ENCODE measurements around the gene TSHZ2. TPM values are rescaled to one million over a fixed set of nuclear protein-coding genes. Genes with fewer than 3 reads are reported as not detected.

Gene TSHZ2
- polyA plus RNA-seq, 1 donor, result 10.7 TPM

DNA sequence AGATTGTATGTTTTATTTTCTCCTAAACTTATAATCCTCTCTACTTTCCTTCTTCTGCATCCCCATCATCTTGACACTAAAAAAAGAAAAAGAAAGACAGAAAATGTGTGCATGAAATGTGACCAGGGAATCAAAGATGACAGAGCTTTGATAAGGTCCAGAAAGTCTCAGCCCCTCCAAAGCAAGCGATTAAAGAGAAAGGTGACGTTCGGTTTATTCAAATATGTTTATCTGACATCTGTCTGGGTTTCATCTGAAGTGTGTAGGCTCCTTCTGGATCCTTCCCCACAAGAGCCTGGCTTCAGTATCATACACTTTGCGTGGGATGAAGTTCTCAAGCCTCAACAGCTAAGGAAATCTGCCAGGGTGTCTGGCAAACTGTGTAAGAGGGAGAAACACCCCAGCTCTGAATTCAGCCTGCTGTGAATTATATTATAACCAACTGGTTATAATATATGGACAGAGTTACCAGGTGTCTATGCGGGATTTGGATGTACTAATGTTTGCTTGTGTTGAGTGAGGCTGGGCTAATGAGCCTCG lies 358.5 kb downstream of the TSHZ2 start:
- Histone ChIP-seq H3K4me1 (ENCODE audit: control insufficient read depth, insufficient read depth, low read length) (no peaks in the 10 kb centered on the region), H3K27ac (ENCODE audit: low read length) (no peak overlapping the region), H3K9me3 (ENCODE audit: control insufficient read depth, low read depth, low read length) (no peaks in the 10 kb centered on the region), H3K27me3 (ENCODE audit: control insufficient read depth, insufficient read depth, low read length) (no peaks in the 10 kb centered on the region), H3K4me3 (ENCODE audit: low read length) (no peak overlapping the region), H3K36me3 (ENCODE audit: control insufficient read depth, insufficient read depth, low read length) (no peaks in the 10 kb centered on the region)
- WGBS (ENCODE audit: insufficient coverage, low lambda C conversion rate), result 80% methylated on average over 1 of the region's 6 CpGs
- DNase-seq, result no peak

- no peaks in the 10 kb centered on the region for H3K9me3 ChIP-seq (ENCODE audit: control insufficient read depth, low read depth, low read length)
- H3K4me1 ChIP-seq (ENCODE audit: control insufficient read depth, insufficient read depth, low read length), result no peaks in the 10 kb centered on the region
- H3K27ac ChIP-seq (ENCODE audit: low read length), result no peak overlapping the region
- 80% methylated on average over 1 of the region's 12 CpGs for WGBS (ENCODE audit: insufficient coverage, low lambda C conversion rate)
- no peaks in the 10 kb centered on the region for H3K36me3 ChIP-seq (ENCODE audit: control insufficient read depth, insufficient read depth, low read length)
- no peak overlapping the region for H3K4me3 ChIP-seq (ENCODE audit: low read length)
- no peaks in the 10 kb centered on the region for H3K27me3 ChIP-seq (ENCODE audit: control insufficient read depth, insufficient read depth, low read length)
- DNase-seq, result peak in 1 of 2 donors; percentile 9
Observed at GRCh38 chr20:53331151-53331973, 359.2 kb downstream of the TSHZ2 start.

DNA sequence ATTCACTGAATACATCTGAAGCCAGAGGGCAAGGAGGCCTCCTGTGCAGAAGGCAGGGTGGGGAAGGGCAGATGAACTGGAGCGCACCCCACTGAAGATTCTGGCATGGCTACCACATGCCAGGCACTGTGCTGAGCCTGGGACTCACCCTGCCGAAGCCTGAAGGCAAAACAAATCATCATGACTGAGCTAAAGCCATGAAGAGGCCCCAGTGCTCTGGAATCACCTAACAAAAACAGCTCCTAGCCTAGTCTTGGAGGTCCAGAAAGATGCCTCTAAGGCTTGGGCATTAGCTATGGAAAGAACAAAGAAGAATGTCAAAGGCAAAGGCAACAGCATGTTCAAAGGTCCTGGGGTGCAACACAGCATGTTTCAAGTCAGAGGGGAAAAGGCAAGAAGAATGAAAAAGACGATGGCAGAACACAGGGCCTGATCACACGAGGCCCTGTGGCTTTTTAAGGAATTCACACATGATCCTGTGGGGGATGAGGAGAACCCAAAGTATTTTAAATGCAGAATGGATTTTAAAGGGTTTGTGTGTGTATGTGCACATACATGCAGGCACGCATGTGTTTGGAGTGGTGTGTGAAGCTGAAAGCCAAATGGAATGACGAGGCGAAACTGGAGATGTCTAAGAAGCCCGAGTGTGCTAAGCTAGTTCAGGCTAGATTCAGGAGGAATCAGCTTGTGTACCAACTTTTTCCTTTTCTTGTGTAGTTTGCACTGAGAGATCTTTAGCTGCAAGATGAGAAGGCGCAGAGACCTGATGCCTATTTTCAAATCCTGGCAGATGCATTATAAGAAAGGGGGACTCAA lies 360.1 kb downstream of the TSHZ2 start:
- no peaks in the 10 kb centered on the region for H3K27me3 ChIP-seq (ENCODE audit: control insufficient read depth, insufficient read depth, low read length)
- H3K27ac ChIP-seq (ENCODE audit: low read length), result no peak overlapping the region
- no peaks in the 10 kb centered on the region for H3K36me3 ChIP-seq (ENCODE audit: control insufficient read depth, insufficient read depth, low read length)
- no CpG with 5 or more reads among the region's 9 CpGs for WGBS (ENCODE audit: insufficient coverage, low lambda C conversion rate)
- no peaks in the 10 kb centered on the region for H3K9me3 ChIP-seq (ENCODE audit: control insufficient read depth, low read depth, low read length)
- H3K4me3 ChIP-seq (ENCODE audit: low read length), result no peak overlapping the region
- no peak for DNase-seq
- no peaks in the 10 kb centered on the region for H3K4me1 ChIP-seq (ENCODE audit: control insufficient read depth, insufficient read depth, low read length)

DNA sequence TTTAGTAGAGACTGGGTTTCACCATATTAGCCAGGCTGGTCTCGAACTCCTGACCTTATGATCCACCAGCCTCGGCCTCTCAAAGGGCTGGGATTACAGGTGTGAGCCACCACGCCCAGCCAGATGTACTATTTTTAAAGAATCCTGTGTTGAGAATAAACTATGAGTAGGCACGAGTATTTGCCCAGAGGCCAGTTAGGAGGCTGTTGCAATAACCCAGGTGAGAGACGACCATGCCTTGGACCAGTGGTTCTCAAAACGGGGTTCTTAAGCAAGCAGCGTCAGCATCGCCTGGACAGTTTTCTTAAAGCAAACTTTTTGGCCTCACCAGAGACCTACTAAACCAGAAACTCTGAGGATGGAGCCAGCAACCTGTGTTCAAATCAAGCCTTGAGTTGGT lies 362.7 kb downstream of the TSHZ2 start:
- Histone ChIP-seq H3K27me3 (ENCODE audit: control insufficient read depth, insufficient read depth, low read length) (no peaks in the 10 kb centered on the region), H3K36me3 (ENCODE audit: control insufficient read depth, insufficient read depth, low read length) (no peaks in the 10 kb centered on the region), H3K27ac (ENCODE audit: low read length) (no peak overlapping the region), H3K4me3 (ENCODE audit: low read length) (no peak overlapping the region), H3K4me1 (ENCODE audit: control insufficient read depth, insufficient read depth, low read length) (no peaks in the 10 kb centered on the region), H3K9me3 (ENCODE audit: control insufficient read depth, low read depth, low read length) (no peaks in the 10 kb centered on the region)
- WGBS (ENCODE audit: insufficient coverage, low lambda C conversion rate), result no CpG with 5 or more reads among the region's 8 CpGs
- no peak for DNase-seq

GRCh38 chr20:53335555-53335954 lies 363.4 kb downstream of the TSHZ2 start:
- Histone ChIP-seq H3K27me3 (ENCODE audit: control insufficient read depth, insufficient read depth, low read length) (no peaks in the 10 kb centered on the region), H3K4me3 (ENCODE audit: low read length) (no peak overlapping the region), H3K4me1 (ENCODE audit: control insufficient read depth, insufficient read depth, low read length) (no peaks in the 10 kb centered on the region), H3K36me3 (ENCODE audit: control insufficient read depth, insufficient read depth, low read length) (no peaks in the 10 kb centered on the region), H3K9me3 (ENCODE audit: control insufficient read depth, low read depth, low read length) (no peaks in the 10 kb centered on the region), H3K27ac (ENCODE audit: low read length) (no peak overlapping the region)
- 50% methylated on average over 1 of the region's 6 CpGs for WGBS (ENCODE audit: insufficient coverage, low lambda C conversion rate)
- no peak for DNase-seq

DNA sequence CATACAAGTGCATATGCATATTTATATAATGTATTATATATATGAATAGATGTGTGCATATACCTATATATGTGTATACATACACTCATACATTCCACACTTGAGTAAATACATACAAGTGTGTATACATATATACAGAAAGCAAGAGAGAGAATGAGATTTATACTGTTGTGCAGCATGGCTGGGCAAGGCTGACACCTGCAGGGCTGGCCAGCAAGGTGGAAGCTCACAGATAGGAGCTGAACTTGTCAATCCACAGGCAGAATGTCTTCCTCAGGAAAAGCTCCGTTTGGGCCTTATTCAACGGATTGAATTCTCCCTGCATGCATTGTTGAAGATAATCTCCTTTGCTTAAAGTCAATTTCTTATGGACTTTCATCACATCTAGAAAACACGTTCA lies 364.7 kb downstream of the TSHZ2 start:
- WGBS (ENCODE audit: insufficient coverage, low lambda C conversion rate), result 71% methylated on average over 1 of the region's 3 CpGs
- no peaks in the 10 kb centered on the region for H3K27me3 ChIP-seq (ENCODE audit: control insufficient read depth, insufficient read depth, low read length)
- H3K4me3 ChIP-seq (ENCODE audit: low read length), result no peak overlapping the region
- H3K27ac ChIP-seq (ENCODE audit: low read length), result no peak overlapping the region
- no peaks in the 10 kb centered on the region for H3K4me1 ChIP-seq (ENCODE audit: control insufficient read depth, insufficient read depth, low read length)
- no peaks in the 10 kb centered on the region for H3K9me3 ChIP-seq (ENCODE audit: control insufficient read depth, low read depth, low read length)
- DNase-seq, result no peak
- no peaks in the 10 kb centered on the region for H3K36me3 ChIP-seq (ENCODE audit: control insufficient read depth, insufficient read depth, low read length)

DNA sequence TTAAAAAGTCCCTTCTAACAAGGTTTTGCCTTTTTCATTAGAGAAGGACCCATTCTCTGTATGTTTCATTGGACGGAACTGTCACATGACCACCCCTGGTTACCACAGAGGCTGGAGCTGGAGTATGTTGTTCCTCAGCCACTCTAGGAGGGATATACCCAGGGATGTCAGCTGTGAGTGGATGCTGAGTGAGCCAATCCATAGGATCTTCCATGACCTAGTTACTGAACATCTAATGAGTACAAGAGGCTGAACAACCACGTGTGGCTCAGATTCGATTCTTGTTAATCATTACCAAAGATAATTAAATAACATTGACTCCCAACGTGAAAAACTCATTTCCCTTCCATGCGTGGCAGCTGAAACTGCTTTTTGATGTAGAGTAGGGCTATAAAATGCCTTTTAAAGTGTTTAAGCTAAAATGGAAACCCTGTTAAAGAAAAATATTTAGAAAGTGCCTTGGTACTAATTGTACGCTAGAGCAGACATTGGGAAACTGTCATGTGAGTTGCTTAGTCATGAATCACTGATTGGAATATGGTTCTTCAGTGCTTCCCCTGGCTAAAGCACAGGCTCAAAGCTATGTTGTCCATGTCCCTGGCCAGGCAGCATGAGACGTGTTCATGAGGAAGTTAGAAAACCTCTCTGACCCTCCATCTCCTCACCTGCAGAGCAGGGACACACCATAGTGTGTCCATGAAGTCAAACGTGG lies 365.4 kb downstream of the TSHZ2 start:
- peak in 1 of 2 donors; percentile 16 for DNase-seq
- Histone ChIP-seq H3K4me3 (ENCODE audit: low read length) (no peak overlapping the region), H3K9me3 (ENCODE audit: control insufficient read depth, low read depth, low read length) (no peaks in the 10 kb centered on the region), H3K36me3 (ENCODE audit: control insufficient read depth, insufficient read depth, low read length) (no peaks in the 10 kb centered on the region), H3K27me3 (ENCODE audit: control insufficient read depth, insufficient read depth, low read length) (no peaks in the 10 kb centered on the region), H3K4me1 (ENCODE audit: control insufficient read depth, insufficient read depth, low read length) (no peaks in the 10 kb centered on the region), H3K27ac (ENCODE audit: low read length) (no peak overlapping the region)
- WGBS (ENCODE audit: insufficient coverage, low lambda C conversion rate), result 20% methylated on average over 1 of the region's 8 CpGs

DNA sequence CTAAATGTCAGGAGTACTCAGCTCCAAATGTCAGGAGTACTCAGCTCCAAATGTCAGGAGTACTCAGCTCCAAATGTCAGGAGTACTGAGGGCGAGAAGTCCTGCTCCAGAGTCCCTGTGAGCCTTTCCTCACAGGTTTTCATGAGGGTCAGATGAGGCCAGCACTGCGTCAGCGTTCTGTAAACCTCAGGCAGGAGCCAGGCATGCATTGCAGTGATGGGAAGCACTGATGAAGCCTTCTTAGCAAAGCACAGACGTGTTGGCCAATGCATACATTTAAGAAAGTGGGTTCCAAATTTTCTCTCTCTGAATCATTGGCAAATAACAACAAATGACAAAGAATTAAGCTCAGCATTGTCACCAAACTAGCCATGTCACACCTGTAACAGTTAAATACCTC lies 366.6 kb downstream of the TSHZ2 start:
- DNase-seq, result no peak
- H3K27me3 ChIP-seq (ENCODE audit: control insufficient read depth, insufficient read depth, low read length), result no peaks in the 10 kb centered on the region
- no peaks in the 10 kb centered on the region for H3K36me3 ChIP-seq (ENCODE audit: control insufficient read depth, insufficient read depth, low read length)
- no peaks in the 10 kb centered on the region for H3K9me3 ChIP-seq (ENCODE audit: control insufficient read depth, low read depth, low read length)
- H3K4me1 ChIP-seq (ENCODE audit: control insufficient read depth, insufficient read depth, low read length), result no peaks in the 10 kb centered on the region
- no CpG with 5 or more reads among the region's 4 CpGs for WGBS (ENCODE audit: insufficient coverage, low lambda C conversion rate)
- no peak overlapping the region for H3K4me3 ChIP-seq (ENCODE audit: low read length)
- H3K27ac ChIP-seq (ENCODE audit: low read length), result no peak overlapping the region

DNA sequence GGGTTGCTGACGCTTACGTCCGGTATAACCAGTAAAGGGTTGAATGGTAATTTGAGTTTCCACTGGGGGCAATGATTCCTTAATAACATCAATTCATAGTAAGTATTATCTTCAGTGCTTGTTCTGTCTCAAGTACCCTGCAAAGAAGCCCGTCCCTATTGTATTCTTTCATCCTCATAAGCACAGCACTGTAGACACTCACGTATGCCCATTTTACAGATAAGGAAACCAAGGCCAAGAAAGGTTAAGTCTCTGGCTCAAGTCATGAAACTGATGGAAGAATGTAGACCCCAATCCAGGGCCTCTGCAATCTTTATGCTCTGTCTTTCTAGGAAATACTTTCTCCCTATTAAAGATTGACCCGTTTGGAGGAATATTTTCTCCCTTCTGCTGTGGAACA lies 370.3 kb downstream of the TSHZ2 start:
- H3K9me3 ChIP-seq (ENCODE audit: control insufficient read depth, low read depth, low read length), result no peaks in the 10 kb centered on the region
- H3K4me1 ChIP-seq (ENCODE audit: control insufficient read depth, insufficient read depth, low read length), result no peaks in the 10 kb centered on the region
- no peaks in the 10 kb centered on the region for H3K27me3 ChIP-seq (ENCODE audit: control insufficient read depth, insufficient read depth, low read length)
- no peak overlapping the region for H3K4me3 ChIP-seq (ENCODE audit: low read length)
- no peaks in the 10 kb centered on the region for H3K36me3 ChIP-seq (ENCODE audit: control insufficient read depth, insufficient read depth, low read length)
- 100% methylated on average over 1 of the region's 6 CpGs for WGBS (ENCODE audit: insufficient coverage, low lambda C conversion rate)
- no peak overlapping the region for H3K27ac ChIP-seq (ENCODE audit: low read length)
- no peak for DNase-seq

DNA sequence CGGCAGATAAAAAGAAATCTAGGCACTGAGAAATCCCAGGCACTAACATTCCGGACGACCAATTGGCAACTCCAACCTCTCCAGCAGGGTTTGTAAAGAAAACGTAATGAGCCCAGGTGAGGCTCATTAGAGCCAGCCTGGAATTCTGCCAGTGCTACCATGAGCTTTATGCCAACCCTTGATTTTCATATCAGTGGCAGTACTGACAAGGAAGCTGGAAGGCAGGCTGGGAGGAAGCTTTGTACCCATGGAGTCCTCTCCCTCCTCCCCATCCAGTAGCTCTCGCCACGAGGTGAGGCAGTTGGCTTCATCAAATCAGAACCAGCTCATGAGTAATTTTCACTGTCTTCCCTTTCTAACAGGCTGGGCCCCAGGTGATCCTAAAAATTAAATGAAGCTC lies 371.3 kb downstream of the TSHZ2 start:
- Histone ChIP-seq H3K9me3 (ENCODE audit: control insufficient read depth, low read depth, low read length) (no peaks in the 10 kb centered on the region), H3K4me1 (ENCODE audit: control insufficient read depth, insufficient read depth, low read length) (no peaks in the 10 kb centered on the region), H3K36me3 (ENCODE audit: control insufficient read depth, insufficient read depth, low read length) (no peaks in the 10 kb centered on the region), H3K4me3 (ENCODE audit: low read length) (no peak overlapping the region), H3K27ac (ENCODE audit: low read length) (no peak overlapping the region), H3K27me3 (ENCODE audit: control insufficient read depth, insufficient read depth, low read length) (no peaks in the 10 kb centered on the region)
- DNase-seq, result no peak
- no CpG with 5 or more reads among the region's 6 CpGs for WGBS (ENCODE audit: insufficient coverage, low lambda C conversion rate)

All from large intestine (tissue), 3 donors.